K562 (cell line): Measurements from ENCODE around the gene COLEC12. TPM values are rescaled to one million over a fixed set of nuclear protein-coding genes. Genes with fewer than 3 reads are reported as not detected.

Experiments used
- ATAC-seq: fragments of 200-7000 bp; cut with Tn5 transposase; 3 replicates; pipeline ENCODE4 v1.9.1; 2020; ENCODE audit warnings: moderate library complexity
- BruUV-seq: library from RNA; stranded (reverse); fragments of 400-500 nt; replicated peaks from 2 replicates; lab custom pipeline; 2021; lab: Mats Ljungman, UMichigan
- CTCF ChIA-PET: fragments of 300-600 bp; formaldehyde crosslinking; extraction: SDS; loops from one replicate; lab custom pipeline; 2021; ENCODE audit warnings: low intra/inter-chr PET ratio; lab: Yijun Ruan, JAX
- POLR2A ChIA-PET: fragments of 300-600, 350-650 bp; sonication (Branson Sonifier 250); formaldehyde crosslinking; extraction: SDS; loops from one replicate; lab custom pipeline; 2021; ENCODE audit warnings: antibody characterized with exemption, inconsistent platforms; lab: Yijun Ruan, JAX
- DNase-seq, 4 experiments: peaks; one replicate each; pipeline versions ENCODE4 v3.0.0 to v3.0.0-alpha.2; 2011 to 2018; ENCODE audit warnings: low spot score in 3 of 4, mixed read lengths in 3 of 4; ENCODE audit errors: extremely low read depth in 1 of 4
- FAIRE-seq: peaks from 2 replicates; lab custom pipeline; 2011; peaks lifted over from hg19 to GRCh38; lab: Jason Lieb, UNC
- H2AFZ ChIP-seq: 2 replicates; pipeline ENCODE4 v1.6.0; 2011; ENCODE audit warnings: low read depth, low read length, control low read depth, inconsistent platforms
- H3K27ac ChIP-seq: fragments of 200-600 bp; 3 replicates; pipeline ENCODE4 v1.8.0; 2011; ENCODE audit warnings: low read depth, mild to moderate bottlenecking, control low read depth, inconsistent platforms, low read length, moderate library complexity, mixed read lengths; ENCODE audit errors: extremely low read depth
- H3K27me3 ChIP-seq, 2 experiments: fragments of 300-600 bp in 1 of 2; 2 replicates in 1 of 2; 3 replicates in 1 of 2; pipeline versions ENCODE4 v1.6.0 to v1.8.0; 2011; ENCODE audit warnings: inconsistent platforms in 2 of 2, low read length in 2 of 2, mild to moderate bottlenecking in 1 of 2, mixed read lengths in 1 of 2, moderate library complexity in 1 of 2; ENCODE audit not compliant: control insufficient read depth in 2 of 2, insufficient read depth in 2 of 2
- H3K36me3 ChIP-seq: fragments of 300-600 bp; 3 replicates; pipeline ENCODE4 v1.8.0; 2011; ENCODE audit warnings: mild to moderate bottlenecking, low read length, inconsistent platforms; ENCODE audit not compliant: control insufficient read depth, insufficient read depth
- H3K4me1 ChIP-seq, 2 experiments: fragments of 200-600 bp in 1 of 2; replicated peaks in 1 of 2; 2 replicates in 1 of 2; 3 replicates in 1 of 2; pipeline versions ENCODE4 v1.5.1 to v1.8.0; 2011; ENCODE audit warnings: inconsistent platforms in 2 of 2, low read length in 2 of 2, mild to moderate bottlenecking in 1 of 2, mixed read lengths in 1 of 2, moderate library complexity in 1 of 2; ENCODE audit not compliant: control insufficient read depth in 2 of 2, insufficient read depth in 2 of 2
- H3K4me2 ChIP-seq: 2 replicates; pipeline ENCODE4 v1.6.1; 2011; ENCODE audit warnings: low read length, control low read depth, inconsistent platforms, mixed read lengths; ENCODE audit not compliant: insufficient read depth
- H3K4me3 ChIP-seq: fragments of 200-600 bp; sonication (generic), shearing (Covaris generic); 2 replicates; pipeline ENCODE4 v1.5.1; 2016; ENCODE audit warnings: control low read depth, inconsistent platforms
- H3K79me2 ChIP-seq: fragments of 200-600 bp; 3 replicates; pipeline ENCODE4 v1.8.0; 2011; ENCODE audit warnings: low read length, inconsistent platforms; ENCODE audit not compliant: control insufficient read depth, insufficient read depth
- H3K9ac ChIP-seq, 2 experiments: 2 replicates each; pipeline versions ENCODE4 v1.6.0 to v1.6.1; 2011; ENCODE audit warnings: low read depth in 2 of 2, low read length in 2 of 2, control low read depth in 1 of 2, inconsistent platforms in 1 of 2, mild to moderate bottlenecking in 1 of 2, mixed read lengths in 1 of 2; ENCODE audit not compliant: insufficient read depth in 1 of 2
- H3K9me1 ChIP-seq: one replicate; pipeline ENCODE4 v1.6.0; 2011; ENCODE audit warnings: inconsistent platforms, mild to moderate bottlenecking, low read length, moderate library complexity; ENCODE audit not compliant: control insufficient read depth, insufficient read depth
- H3K9me3 ChIP-seq: replicated peaks from 2 replicates; pipeline ENCODE4 v1.5.1; 2011; ENCODE audit warnings: low read depth, low read length, inconsistent platforms; ENCODE audit not compliant: control insufficient read depth, insufficient read depth
- H4K20me1 ChIP-seq: replicated peaks from 2 replicates; pipeline ENCODE4 v1.6.1; 2011; ENCODE audit warnings: low read length, inconsistent platforms, mixed read lengths; ENCODE audit not compliant: control insufficient read depth, insufficient read depth
- ARID1B ChIP-seq: fragments of 450-650 bp; IDR thresholded peaks from 2 replicates; pipeline ENCODE4 v1.6.1; 2016; ENCODE audit warnings: antibody characterized with exemption, mild to moderate bottlenecking, inconsistent platforms
- CEBPB ChIP-seq: fragments of 450-650 bp; IDR thresholded peaks from 2 replicates; pipeline ENCODE4 v1.6.1; 2016; ENCODE audit warnings: missing genetic modification characterization, missing compliant biosample characterization
- CEBPG ChIP-seq, 3 experiments: fragments of 200-800 bp in 1 of 3; sonication (Bioruptor generic) in 1 of 3; sonication (generic) in 1 of 3; formaldehyde crosslinking in 1 of 3; IDR thresholded peaks in 2 of 3; conservative IDR thresholded peaks in 1 of 3; 2 replicates each; pipeline versions ENCODE4 v1.6.1 to v1.8.0; 2016 to 2022; ENCODE audit warnings: missing compliant biosample characterization in 2 of 3, missing genetic modification characterization in 2 of 3, mild to moderate bottlenecking in 1 of 3, missing genetic modification reagents in 1 of 3
- E2F3 ChIP-seq: fragments of 250-450 bp; sonication (Bioruptor Pico); IDR thresholded peaks from 2 replicates; pipeline ENCODE4 v1.4.0; 2020; ENCODE audit warnings: mild to moderate bottlenecking
- FUS ChIP-seq: fragments of 200-400 bp; formaldehyde crosslinking; optimal IDR thresholded peaks from 2 replicates; pipeline ENCODE3; 2017; ENCODE audit warnings: low read depth, low read length
- GATA2 ChIP-seq: sonication (generic); formaldehyde crosslinking; IDR thresholded peaks from 2 replicates; pipeline ENCODE4 v1.4.0; 2020; ENCODE audit warnings: mild to moderate bottlenecking, missing genetic modification reagents
- HDAC2 ChIP-seq: fragments of 450-650 bp; IDR thresholded peaks from 2 replicates; pipeline ENCODE4 v1.6.1; 2016; ENCODE audit warnings: mild to moderate bottlenecking
- MBD2 ChIP-seq: sonication (generic); IDR thresholded peaks from 2 replicates; pipeline ENCODE4 v1.6.1; 2016; ENCODE audit warnings: low read depth, borderline replicate concordance
- MED1 ChIP-seq: sonication (generic); formaldehyde crosslinking; IDR thresholded peaks from 2 replicates; pipeline ENCODE4 v1.8.1; 2023; ENCODE audit warnings: missing genetic modification reagents, borderline replicate concordance
- NCOA2 ChIP-seq, 2 experiments: fragments of 450-650 bp; IDR thresholded peaks; 2 replicates each; pipeline ENCODE4 v1.6.1; 2018; ENCODE audit warnings: mild to moderate bottlenecking in 2 of 2, moderate library complexity in 1 of 2; ENCODE audit not compliant: partially characterized antibody in 2 of 2
- RNF2 ChIP-seq: sonication (generic); IDR thresholded peaks from 2 replicates; pipeline ENCODE4 v1.6.1; 2016
- TRIM28 ChIP-seq: fragments of 450-650 bp; IDR thresholded peaks from 2 replicates; pipeline ENCODE4 v1.6.1; 2017
- ZNF12 ChIP-seq: sonication (generic); formaldehyde crosslinking; IDR thresholded peaks from 2 replicates; pipeline ENCODE4 v1.4.0; 2020; ENCODE audit warnings: mild to moderate bottlenecking, missing genetic modification reagents
- ZNF431 ChIP-seq: sonication (generic); formaldehyde crosslinking; IDR thresholded peaks from 2 replicates; pipeline ENCODE4 v1.8.0; 2022; ENCODE audit warnings: mild to moderate bottlenecking, missing genetic modification reagents
- ZNF584 ChIP-seq: fragments of 200-800 bp; sonication (Bioruptor generic); IDR thresholded peaks from 2 replicates; pipeline ENCODE4 v1.6.1; 2016; ENCODE audit warnings: low read depth, mild to moderate bottlenecking, missing genetic modification characterization, missing compliant biosample characterization
- WGBS: fragments of 100-300 bp; shearing (Covaris generic); methylation state at CpG from one replicate; pipeline ENCODE4 v1.1.6; 2016; ENCODE audit warnings: low coverage, mixed read lengths; ENCODE audit not compliant: insufficient coverage; ENCODE audit errors: missing lambda C conversion rate; 5-methylcytosine and 5-hydroxymethylcytosine counted together
- in situ Hi-C: fragments of 300-500 bp; cut with MboI; formaldehyde crosslinking; loops from 4 replicates; pipeline ENCODE4 v1.15.0; 2018; ENCODE audit warnings: inconsistent platforms, mixed read lengths
- intact Hi-C: fragments of 100-400 bp; cut with micrococcal nuclease; formaldehyde crosslinking; loops from 2 replicates; pipeline ENCODE4 v1.14.2; 2022
- polyA plus RNA-seq, 8 experiments: library from polyadenylated mRNA; depleted of rRNA in 4 of 8; stranded (reverse) in 5 of 8; unstranded in 3 of 8; fragments of >200 nt; fragmentation: Nextera tagmentation in 2 of 8; fragmentation: Illumina TruSeq in 1 of 8; extraction: Ambion mirVana in 2 of 8; extraction: Trizol in 1 of 8; gene quantifications; 2 replicates each; pipeline versions ENCODE4 v1.2.1 to v1.2.3, GENCODE V29; 2011 to 2014; ENCODE audit warnings: inconsistent platforms in 1 of 8, missing spikeins in 1 of 8
- total RNA-seq, 7 experiments: library from RNA; depleted of rRNA in 6 of 7; stranded (reverse); fragments of >200 nt in 6 of 7; fragmentation: Illumina TruSeq in 2 of 7; extraction: Trizol in 2 of 7; gene quantifications; 2 replicates each; pipeline versions ENCODE4 v1.2.1 to v1.2.3, GENCODE V29; 2011 to 2021; ENCODE audit warnings: low replicate concordance in 1 of 7

Gene COLEC12
- total and polyA plus RNA-seq, 9 of the 15 experiments (the other 6 are each of a cell fraction or from before 2014, with no cell fraction given): 0.04 TPM; not detected in 8

DNA sequence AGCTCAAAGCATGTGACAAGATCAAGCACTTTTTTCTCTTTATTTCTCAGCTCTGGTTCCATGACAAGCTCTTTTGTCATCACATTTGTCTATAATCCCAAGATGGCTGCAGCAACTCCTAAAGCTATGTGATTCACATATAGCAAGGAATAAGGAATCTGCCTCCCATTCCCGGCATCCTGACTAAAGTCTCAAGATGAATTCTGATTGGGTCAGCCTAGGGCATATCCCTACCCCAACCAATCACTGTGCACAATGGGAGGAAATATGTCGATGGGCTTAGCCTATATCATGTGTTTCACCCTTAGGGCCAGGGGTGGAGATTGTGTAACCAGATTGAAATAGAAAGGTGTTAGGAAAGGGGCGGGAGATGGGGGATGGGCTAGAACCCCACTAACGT, 23.1 kb upstream of the COLEC12 start:
- H3K4me2 ChIP-seq: no peak overlapping the region
- H3K27ac ChIP-seq: no peak overlapping the region
- no peaks in the 10 kb centered on the region for H3K9me3 ChIP-seq
- in situ Hi-C loops (no loop called here), intact Hi-C loops (no loop called here)
- CTCF ChIA-PET: no interaction called here
- peak; percentile 32; the same call in 1 of the 3 replicates for ATAC-seq
- peaks cover 0 to 4% of the 10 kb centered on the region in 2 experiments; a peak in 2 of 5 replicates for H3K27me3 ChIP-seq
- peaks cover 0 to 13% of the 10 kb centered on the region in 2 experiments; a peak in 4 of 5 replicates for H3K4me1 ChIP-seq
- H3K9me1 ChIP-seq: no peaks in the 10 kb centered on the region
- no peak overlapping the region; the same call in 1 of the 2 replicates for H2AFZ ChIP-seq
- H4K20me1 ChIP-seq: no peaks in the 10 kb centered on the region
- H3K79me2 ChIP-seq: no peaks in the 10 kb centered on the region
- no peak for FAIRE-seq
- BruUV-seq: no TSS peak
- POLR2A ChIA-PET: interaction anchor here (2.0 kb wide), 1 partner anchor 10 kb away, joined by 9 read pairs; no protein-coding TSS in a partner anchor
- H3K4me3 ChIP-seq: no peak overlapping the region
- no peak overlapping the region for H3K9ac ChIP-seq
- 9% methylated on average over 4 of the region's 4 CpGs for whole genome bisulfite sequencing
- no peaks in the 10 kb centered on the region for H3K36me3 ChIP-seq
- DNase-seq: peak in 1 of 4 experiments; percentile 37
- TF ChIP-seq NCOA2 (IDR thresholded peaks at IDR 0.05; ENCODE audit: partially characterized antibody in 2 of 2) (no peak), CEBPB (tag) (0 out of 2 replicates have a peak, but pooled peaks have one; percentile 24)
- TF ChIP-seq, all 486 proteins: peak for 1

DNA sequence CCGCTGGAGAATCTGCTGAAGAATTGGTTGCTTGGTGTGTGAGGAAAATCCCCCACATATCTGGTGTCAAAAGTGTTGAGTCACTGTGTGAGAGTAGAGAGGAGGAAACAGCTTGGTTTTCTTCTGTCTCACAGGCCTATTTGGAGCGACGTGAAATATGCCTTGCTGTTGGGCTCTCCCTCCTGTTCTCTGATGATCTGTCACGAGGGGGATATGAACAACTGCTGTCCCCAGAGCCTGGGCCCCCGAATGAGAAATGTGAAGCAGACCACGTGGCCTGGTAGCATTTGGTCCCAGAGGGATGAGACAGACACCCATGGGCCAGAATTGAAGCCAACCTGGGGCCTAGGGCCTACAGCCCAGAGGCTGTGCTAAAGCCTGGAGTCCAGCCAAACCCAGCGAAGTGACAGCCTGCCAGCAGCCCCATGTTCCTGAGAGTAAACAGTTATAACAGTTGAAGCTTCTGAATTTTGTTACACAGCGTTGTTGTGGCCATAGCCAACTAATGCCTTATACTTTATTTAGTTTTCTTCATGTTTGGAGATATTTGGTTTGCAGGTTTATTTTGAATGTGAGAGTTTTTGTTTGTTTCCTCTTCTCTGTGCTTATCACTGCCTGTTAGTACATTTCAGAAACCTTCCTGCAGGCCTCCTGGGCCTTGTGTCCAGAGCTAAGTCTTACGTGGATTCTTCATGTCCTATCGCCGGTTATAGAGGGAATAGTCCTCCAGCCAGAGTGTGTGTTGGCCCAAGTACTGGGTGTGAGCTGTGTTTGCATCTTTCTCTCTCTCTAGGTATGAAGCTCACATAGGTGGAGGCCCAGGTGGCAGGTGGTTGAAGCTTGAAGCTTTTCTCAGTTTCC, 18.7 kb upstream of the COLEC12 start:
- intact Hi-C loops (no loop called here), in situ Hi-C loops (no loop called here)
- H3K36me3 ChIP-seq: no peaks in the 10 kb centered on the region
- H3K27me3 ChIP-seq: peaks cover 0 to 4% of the 10 kb centered on the region in 2 experiments; a peak in 2 of 5 replicates
- H3K79me2 ChIP-seq: no peaks in the 10 kb centered on the region
- DNase-seq (peak in 2 of 4 experiments; percentile 40 to 62), ATAC-seq (peak; percentile 89), FAIRE-seq (peak; percentile 68)
- peaks cover 0 to 18% of the 10 kb centered on the region in 2 experiments; a peak in 4 of 5 replicates for H3K4me1 ChIP-seq
- H3K9me3 ChIP-seq: no peaks in the 10 kb centered on the region
- H3K4me2 ChIP-seq: peak overlapping the region; percentile 11; the same call in 1 of the 2 replicates
- WGBS: 18% methylated on average over 11 of the region's 11 CpGs
- H3K9ac ChIP-seq: peak overlapping the region in 1 of 2 experiments; percentile 16; a peak in 2 of 4 replicates
- H3K27ac ChIP-seq: peak overlapping the region; percentile 73
- POLR2A ChIA-PET: interaction anchor here (0.6 to 2.0 kb wide), 5 partner anchors 12 to 285 kb away, joined by 3 to 5 read pairs (median 3); no protein-coding TSS in a partner anchor
- CTCF ChIA-PET: no interaction called here
- no TSS peak for BruUV-seq
- H3K4me3 ChIP-seq: no peak overlapping the region
- H3K9me1 ChIP-seq: no peaks in the 10 kb centered on the region
- H4K20me1 ChIP-seq: no peaks in the 10 kb centered on the region
- H2AFZ ChIP-seq: peak overlapping the region; percentile 90
- 0 out of 2 replicates have a peak, but pooled peaks have one; percentile 17 for TF ChIP-seq MBD2
- peak; percentile 68; the same call in 1 of the 2 replicates for TF ChIP-seq ZNF12
- no peak for TF ChIP-seq FUS
- peak; percentile 61 for TF ChIP-seq ARID1B
- no peak for TF ChIP-seq MED1 (CRISPR knock-in tag)
- TF ChIP-seq ZNF584 (CRISPR knock-in tag): peak; percentile 65
- peak; percentile 43; the same call in 1 of the 2 replicates for TF ChIP-seq CEBPG (CRISPR knock-in tag; IDR thresholded peaks at IDR 0.05)
- TF ChIP-seq CEBPG (tag; conservative IDR thresholded peaks at IDR 0.05 in 1 of 2, IDR thresholded peaks at IDR 0.05 in 1 of 2): no peak
- TF ChIP-seq GATA2 (CRISPR knock-in tag): 0 out of 2 replicates have a peak, but pooled peaks have one; percentile 32
- peak; percentile 64; the same call in 1 of the 2 replicates for TF ChIP-seq RNF2
- peak; percentile 67; the same call in 1 of the 2 replicates for TF ChIP-seq ZNF431 (CRISPR knock-in tag)
- TF ChIP-seq HDAC2: 0 out of 2 replicates have a peak, but pooled peaks have one; percentile 44
- peak; percentile 53; the same call in 1 of the 2 replicates for TF ChIP-seq E2F3 (CRISPR knock-in tag)
- peak; percentile 74; the same call in 1 of the 2 replicates for TF ChIP-seq TRIM28
